Upper lobe of left lung (tissue), 4 donors: ENCODE results near the gene GLRX.

Experiments
- CTCF ChIP-seq, 6 experiments: fragments of 450-650 bp in 4 of 6; fragments of 200-600 bp in 2 of 6; sonication (generic) in 2 of 6; IDR thresholded peaks; one replicate each; pipeline ENCODE4 v1.5.1; 2016 to 2019; ENCODE audit warnings: antibody characterized with exemption in 6 of 6
- POLR2A ChIP-seq, 4 donors: fragments of 450-650 bp; IDR thresholded peaks; one replicate each; pipeline ENCODE4 v1.5.1; 2016 to 2017; ENCODE audit warnings: antibody characterized with exemption in 4 of 4, mild to moderate bottlenecking in 2 of 4
- POLR2AphosphoS5 ChIP-seq, 2 donors: sonication (generic); formaldehyde crosslinking; IDR thresholded peaks; one replicate each; pipeline ENCODE4 v1.5.1; 2017; ENCODE audit warnings: antibody characterized with exemption in 2 of 2

- TF ChIP-seq CTCF (IDR thresholded peaks at IDR 0.05) (no peak), POLR2A (IDR thresholded peaks at IDR 0.05) (no peak), POLR2AphosphoS5 (IDR thresholded peaks at IDR 0.05) (no peak)
Measured at GRCh38 chr5:95763941-95764340, 58.6 kb downstream of the GLRX start.
